ENCODE measurements around the gene HNRNPA3. TPM values are rescaled to one million over a fixed set of nuclear protein-coding genes. Genes with fewer than 3 reads are reported as not detected.
A peak's percentile ranks its signal among the peaks of the same experiment; 100 is the strongest.

The HNRNPA3 gene
- polyA plus RNA-seq, 10 donors: 294 to 441 (median 325) TPM

DNA sequence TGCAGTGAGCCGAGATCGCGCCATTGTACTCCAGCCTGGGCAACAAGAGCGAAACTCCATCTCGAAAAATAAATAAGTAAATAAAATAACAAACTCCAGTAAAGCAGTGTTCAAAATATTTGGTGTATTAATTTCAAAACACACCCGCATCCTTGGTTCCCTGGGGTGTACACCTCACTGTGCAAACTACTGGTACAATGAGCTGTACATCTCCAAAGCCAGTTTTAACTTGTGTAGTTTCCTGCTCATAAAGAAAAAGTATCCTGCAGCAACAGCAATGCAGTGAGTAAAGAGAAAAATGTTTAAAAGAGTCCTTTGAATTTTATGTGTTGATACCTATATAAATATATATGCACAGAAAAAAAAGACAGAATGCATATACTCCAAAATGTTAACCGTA is 56.3 kb downstream of the HNRNPA3 start:
- DNase-seq: no peak

DNA sequence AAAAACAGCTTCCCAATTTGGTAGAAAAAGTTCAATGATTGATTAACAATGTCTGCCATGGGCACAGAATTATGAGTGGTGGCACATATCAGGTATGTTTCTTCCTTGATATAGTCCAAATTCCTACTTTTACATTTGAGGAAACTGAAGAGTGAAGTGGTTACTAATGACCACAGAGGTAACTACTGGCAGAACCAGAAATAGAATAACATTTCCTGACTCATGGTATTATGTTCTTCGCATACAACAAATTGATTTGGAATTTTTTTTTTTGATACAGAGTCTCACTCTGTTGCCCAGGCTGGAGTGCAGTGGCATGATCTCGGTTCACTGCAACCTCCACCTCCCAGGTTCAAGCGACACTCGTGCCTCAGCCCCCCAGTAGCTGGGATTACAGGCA is 57.9 kb downstream of the HNRNPA3 start:
- DNase-seq: no peak

DNA sequence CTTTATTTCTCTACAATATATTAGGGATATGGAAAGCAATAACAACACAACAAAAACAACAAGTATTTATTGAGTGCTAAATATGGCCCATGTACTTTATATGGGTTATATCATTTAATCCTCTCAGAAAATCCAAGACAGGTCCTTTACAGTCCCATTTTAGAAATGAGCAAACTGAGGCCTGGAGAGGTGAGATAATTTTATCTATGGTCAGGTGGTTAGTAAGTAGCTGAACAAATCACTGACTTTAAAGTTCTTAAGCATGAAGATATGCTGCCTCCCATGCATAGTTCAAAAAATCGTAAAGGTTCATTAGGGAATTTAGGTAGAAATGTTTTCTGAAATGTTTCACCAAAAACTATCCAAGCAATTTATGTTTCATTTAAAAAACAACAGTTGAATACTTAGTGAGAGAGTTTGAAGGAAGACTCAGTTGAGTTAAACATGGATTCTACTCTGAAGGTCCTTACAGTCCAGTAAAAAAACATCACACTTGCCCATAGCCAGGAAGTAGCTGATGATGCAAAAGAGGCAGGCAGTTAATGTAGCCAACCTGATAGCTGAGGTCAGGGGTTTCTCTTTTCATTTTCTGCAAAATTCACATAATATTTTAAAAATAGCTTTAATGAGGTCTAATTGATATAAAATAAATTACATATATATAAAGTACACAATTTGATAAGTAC is 59.5 kb downstream of the HNRNPA3 start:
- DNase-seq: no peak

DNA sequence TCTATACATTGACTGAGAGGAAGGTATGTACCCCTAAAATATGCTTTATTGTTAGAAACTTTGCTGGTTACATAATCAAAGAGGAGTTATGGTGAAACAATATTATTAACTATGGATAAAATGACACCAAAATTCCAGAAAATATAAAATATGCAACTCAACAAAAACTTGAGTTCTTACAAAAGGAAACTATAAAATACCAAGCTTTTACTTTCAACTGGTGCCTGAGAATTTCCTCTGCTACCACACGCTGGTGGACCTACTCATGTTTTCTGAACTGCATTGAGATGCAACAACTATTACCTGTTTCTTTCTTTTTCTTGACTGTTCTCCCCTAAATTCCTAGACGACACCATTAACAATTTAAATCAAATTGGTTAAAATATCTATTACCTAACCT is 60.2 kb downstream of the HNRNPA3 start:
- no peak for DNase-seq

DNA sequence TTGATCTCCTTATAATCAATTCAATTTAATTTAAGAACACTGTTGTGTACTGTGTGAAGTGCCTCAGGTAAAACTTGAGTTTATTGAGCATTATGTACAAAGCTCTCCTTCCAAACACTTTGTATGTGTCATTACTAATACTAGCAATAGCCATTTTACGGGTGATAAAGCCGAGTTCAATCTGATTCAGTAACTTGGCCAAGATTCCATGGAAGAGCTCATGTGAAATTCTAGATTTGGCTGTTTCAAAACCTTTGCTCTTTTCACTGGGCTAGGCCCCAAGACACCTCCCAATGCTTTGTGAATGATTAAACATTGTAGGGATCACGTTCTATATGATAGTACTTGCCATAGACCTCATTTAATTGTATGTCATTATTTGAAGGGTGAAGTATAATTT is 60.8 kb downstream of the HNRNPA3 start:
- DNase-seq: peak in 1 of 3 donors; percentile 52

Other genes with a start within 250 kb of the HNRNPA3 start
- 10 to 100 TPM; 49.5 to 73.1 (median 61.7) TPM for gene NFE2L2, start 51.9 kb downstream of the HNRNPA3 start, polyA plus RNA-seq (ENCODE audit: insufficient read length in 10 of 10)
- gene AGPS, start 180.0 kb downstream of the HNRNPA3 start, polyA plus RNA-seq (ENCODE audit: insufficient read length in 10 of 10): 10 to 100 TPM; 22.2 to 32.0 (median 26.6) TPM